HepG2 (cell line): ENCODE measurements around the gene GPS1. TPM values are rescaled to one million over a fixed set of nuclear protein-coding genes. Genes with fewer than 3 reads are reported as not detected.

ENCODE experiments used
- AGO1 ChIP-seq: fragments of 200-400 bp; formaldehyde crosslinking; IDR thresholded peaks from 2 replicates; pipeline ENCODE4 v1.6.1; 2017; ENCODE audit warnings: mild to moderate bottlenecking, low read depth, low read length, moderate library complexity; ENCODE audit not compliant: poor library complexity, severe bottlenecking
- CHCHD3 ChIP-seq: sonication (generic); formaldehyde crosslinking; IDR thresholded peaks from 2 replicates; pipeline ENCODE4 v1.8.0; 2022; ENCODE audit warnings: mild to moderate bottlenecking, missing genetic modification reagents, moderate library complexity
- MLLT10 ChIP-seq: sonication (generic); formaldehyde crosslinking; IDR thresholded peaks from 2 replicates; pipeline ENCODE4 v1.4.0; 2020; ENCODE audit warnings: missing genetic modification reagents
- NBN ChIP-seq: fragments of 450-650 bp; conservative IDR thresholded peaks from 2 replicates; pipeline ENCODE4 v1.6.1; 2017
- NCOA1 ChIP-seq: sonication (generic); formaldehyde crosslinking; IDR thresholded peaks from 2 replicates; pipeline ENCODE4 v1.9.0; 2021; ENCODE audit warnings: missing genetic modification reagents
- PREB ChIP-seq: sonication (generic); formaldehyde crosslinking; IDR thresholded peaks from 2 replicates; pipeline ENCODE4 v1.4.0; 2020; ENCODE audit warnings: missing genetic modification reagents
- RBFOX2 ChIP-seq: fragments of 200-400 bp; formaldehyde crosslinking; IDR thresholded peaks from 2 replicates; pipeline ENCODE4 v1.6.1; 2017; ENCODE audit warnings: low read depth, mild to moderate bottlenecking, low read length
- REL ChIP-seq: sonication (generic); formaldehyde crosslinking; conservative IDR thresholded peaks from 2 replicates; pipeline ENCODE4 v1.8.0; 2022; ENCODE audit warnings: mild to moderate bottlenecking, missing genetic modification reagents, moderate library complexity
- TOPORS ChIP-seq: sonication (generic); formaldehyde crosslinking; IDR thresholded peaks from 2 replicates; pipeline ENCODE4 v1.8.0; 2023; ENCODE audit warnings: mild to moderate bottlenecking, missing genetic modification reagents
- ZBTB34 ChIP-seq: sonication (generic); formaldehyde crosslinking; IDR thresholded peaks from 2 replicates; pipeline ENCODE4 v1.8.0; 2022; ENCODE audit warnings: mild to moderate bottlenecking, missing genetic modification reagents
- ZBTB42 ChIP-seq: sonication (generic); formaldehyde crosslinking; IDR thresholded peaks from 2 replicates; pipeline ENCODE4 v1.5.0; 2020; ENCODE audit warnings: mild to moderate bottlenecking, missing genetic modification reagents
- ZNF550 ChIP-seq: sonication (generic); formaldehyde crosslinking; IDR thresholded peaks from 2 replicates; pipeline ENCODE4 v1.4.0; 2020; ENCODE audit warnings: mild to moderate bottlenecking, missing genetic modification reagents, borderline replicate concordance
- ZNF580 ChIP-seq: IDR thresholded peaks from 2 replicates; pipeline ENCODE4 v1.6.1; 2016; ENCODE audit warnings: low read depth, borderline replicate concordance
- ZNF724P ChIP-seq: sonication (generic); formaldehyde crosslinking; IDR thresholded peaks from 2 replicates; pipeline ENCODE4 v1.8.0; 2022; ENCODE audit warnings: missing genetic modification reagents, borderline replicate concordance
- polyA plus RNA-seq, 8 experiments: library from polyadenylated mRNA; depleted of rRNA in 3 of 8; stranded (reverse) in 7 of 8; unstranded in 1 of 8; fragments of >200 nt; fragmentation: Illumina TruSeq in 4 of 8; extraction: Trizol in 4 of 8; gene quantifications; 2 replicates each; pipeline versions ENCODE4 v1.2.1 to v1.2.3, GENCODE V29; 2011 to 2016; ENCODE audit warnings: low read depth in 4 of 8, missing spikeins in 1 of 8, mixed read lengths in 1 of 8; ENCODE audit not compliant: insufficient read depth in 1 of 8
- total RNA-seq, 5 experiments: library from RNA; depleted of rRNA; stranded (reverse); fragments of >200 nt; fragmentation: Illumina TruSeq; extraction: Trizol; gene quantifications; 2 replicates each; pipeline ENCODE4 v1.2.3, GENCODE V29; 2016; ENCODE audit warnings: low read depth in 1 of 5
- TF ChIP-seq, protein P1 (sequence below): sonication (generic); formaldehyde crosslinking; IDR thresholded peaks from 2 replicates; pipeline ENCODE4 v1.8.0; 2022; ENCODE audit warnings: mild to moderate bottlenecking, missing genetic modification reagents; ENCODE audit not compliant: insufficient replicate concordance
- TF ChIP-seq, protein P2 (sequence below): sonication (generic); formaldehyde crosslinking; conservative IDR thresholded peaks from 2 replicates; pipeline ENCODE4 v1.8.0; 2022; ENCODE audit warnings: mild to moderate bottlenecking, moderate library complexity, missing genetic modification reagents

Gene GPS1
- total and polyA plus RNA-seq, 2 of the 13 experiments (the other 11 are each of a cell fraction or from before 2014, with no cell fraction given), result 124 to 128 TPM

GRCh38 chr17:82055965-82056728 is 4.4 kb downstream of the GPS1 start (continued):
- TF ChIP-seq, protein P1, sequence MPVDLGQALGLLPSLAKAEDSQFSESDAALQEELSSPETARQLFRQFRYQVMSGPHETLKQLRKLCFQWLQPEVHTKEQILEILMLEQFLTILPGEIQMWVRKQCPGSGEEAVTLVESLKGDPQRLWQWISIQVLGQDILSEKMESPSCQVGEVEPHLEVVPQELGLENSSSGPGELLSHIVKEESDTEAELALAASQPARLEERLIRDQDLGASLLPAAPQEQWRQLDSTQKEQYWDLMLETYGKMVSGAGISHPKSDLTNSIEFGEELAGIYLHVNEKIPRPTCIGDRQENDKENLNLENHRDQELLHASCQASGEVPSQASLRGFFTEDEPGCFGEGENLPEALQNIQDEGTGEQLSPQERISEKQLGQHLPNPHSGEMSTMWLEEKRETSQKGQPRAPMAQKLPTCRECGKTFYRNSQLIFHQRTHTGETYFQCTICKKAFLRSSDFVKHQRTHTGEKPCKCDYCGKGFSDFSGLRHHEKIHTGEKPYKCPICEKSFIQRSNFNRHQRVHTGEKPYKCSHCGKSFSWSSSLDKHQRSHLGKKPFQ (CRISPR knock-in tag), result no peak
- TF ChIP-seq ZNF580 (CRISPR knock-in tag) (no peak), REL (CRISPR knock-in tag) (0 out of 2 replicates have a peak, but pooled peaks have one; percentile 60), NCOA1 (CRISPR knock-in tag) (no peak), ZBTB42 (0 out of 2 replicates have a peak, but pooled peaks have one; percentile 1), AGO1 (peak; percentile 32), RBFOX2 (peak; percentile 28; the same call in 1 of the 2 replicates), ZNF724P (CRISPR knock-in tag) (peak; percentile 77; the same call in 1 of the 2 replicates), TOPORS (CRISPR knock-in tag) (0 out of 2 replicates have a peak, but pooled peaks have one; percentile 31), PREB (CRISPR knock-in tag) (0 out of 2 replicates have a peak, but pooled peaks have one; percentile 31), ZNF550 (CRISPR knock-in tag) (0 out of 2 replicates have a peak, but pooled peaks have one; percentile 23), NBN (no peak), MLLT10 (CRISPR knock-in tag) (0 out of 2 replicates have a peak, but pooled peaks have one; percentile 44), ZBTB34 (CRISPR knock-in tag) (0 out of 2 replicates have a peak, but pooled peaks have one; percentile 11), CHCHD3 (CRISPR knock-in tag) (0 out of 2 replicates have a peak, but pooled peaks have one; percentile 57)
- TF ChIP-seq, protein P2, sequence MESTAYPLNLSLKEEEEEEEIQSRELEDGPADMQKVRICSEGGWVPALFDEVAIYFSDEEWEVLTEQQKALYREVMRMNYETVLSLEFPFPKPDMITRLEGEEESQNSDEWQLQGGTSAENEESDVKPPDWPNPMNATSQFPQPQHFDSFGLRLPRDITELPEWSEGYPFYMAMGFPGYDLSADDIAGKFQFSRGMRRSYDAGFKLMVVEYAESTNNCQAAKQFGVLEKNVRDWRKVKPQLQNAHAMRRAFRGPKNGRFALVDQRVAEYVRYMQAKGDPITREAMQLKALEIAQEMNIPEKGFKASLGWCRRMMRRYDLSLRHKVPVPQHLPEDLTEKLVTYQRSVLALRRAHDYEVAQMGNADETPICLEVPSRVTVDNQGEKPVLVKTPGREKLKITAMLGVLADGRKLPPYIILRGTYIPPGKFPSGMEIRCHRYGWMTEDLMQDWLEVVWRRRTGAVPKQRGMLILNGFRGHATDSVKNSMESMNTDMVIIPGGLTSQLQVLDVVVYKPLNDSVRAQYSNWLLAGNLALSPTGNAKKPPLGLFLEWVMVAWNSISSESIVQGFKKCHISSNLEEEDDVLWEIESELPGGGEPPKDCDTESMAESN, result no peak
